Left renal cortex interstitium (tissue), 4 donors: ENCODE data around the gene KLHL1. TPM values are rescaled to one million over a fixed set of nuclear protein-coding genes. Genes with fewer than 3 reads are reported as not detected.
A peak's percentile ranks its signal among the peaks of the same experiment; 100 is the strongest.

ENCODE experiments used
- DNase-seq, 4 donors: peaks; one replicate each; pipeline ENCODE4 v3.0.0-alpha.2; 2013; ENCODE audit warnings: low read depth in 4 of 4, low spot score in 2 of 4, missing footprints in 1 of 4
- polyA plus RNA-seq, 4 donors: library from polyadenylated mRNA; unstranded; fragments of 120-200 nt; gene quantifications; one replicate each; pipeline ENCODE4 v1.2.1, GENCODE V29; 2013; ENCODE audit not compliant: insufficient read length in 4 of 4

The KLHL1 gene
- polyA plus RNA-seq, 4 donors, result 0.70 to 1.1 (median 0.91) TPM

GRCh38 chr13:70016116-70016515, 92.1 kb downstream of the KLHL1 start:
- no peak for DNase-seq

GRCh38 chr13:70014337-70014736, 93.9 kb downstream of the KLHL1 start:
- DNase-seq, result no peak

GRCh38 chr13:69999875-70000274, 108.4 kb downstream of the KLHL1 start:
- DNase-seq, result no peak

- no peak for DNase-seq
These were observed 111.2 kb downstream of the KLHL1 start for GRCh38 chr13:69997061-69997460.

- no peak for DNase-seq
These were observed 127.5 kb downstream of the KLHL1 start for GRCh38 chr13:69980799-69981198.

- no peak for DNase-seq
These were observed 132.8 kb downstream of the KLHL1 start for GRCh38 chr13:69975496-69975895.

- no peak for DNase-seq
These were observed 137.7 kb downstream of the KLHL1 start for GRCh38 chr13:69970520-69970919.

- no peak for DNase-seq
These were observed 149.2 kb downstream of the KLHL1 start for GRCh38 chr13:69959046-69959445.

GRCh38 chr13:69956839-69957238, 151.4 kb downstream of the KLHL1 start:
- no peak for DNase-seq

GRCh38 chr13:69956349-69956748, 151.9 kb downstream of the KLHL1 start:
- DNase-seq, result no peak

GRCh38 chr13:69955271-69955670, 153.0 kb downstream of the KLHL1 start:
- no peak for DNase-seq

GRCh38 chr13:69951412-69951811, 156.8 kb downstream of the KLHL1 start:
- no peak for DNase-seq

GRCh38 chr13:69950160-69950559, 158.1 kb downstream of the KLHL1 start:
- DNase-seq, result no peak

GRCh38 chr13:69948016-69948415, 160.2 kb downstream of the KLHL1 start:
- DNase-seq, result peak in 1 of 4 donors; percentile 9

- DNase-seq, result no peak
These were observed 160.7 kb downstream of the KLHL1 start for GRCh38 chr13:69947582-69947981.

- no peak for DNase-seq
These were observed 161.7 kb downstream of the KLHL1 start for GRCh38 chr13:69946511-69946910.

- no peak for DNase-seq
These were observed 173.2 kb downstream of the KLHL1 start for GRCh38 chr13:69935043-69935442.

- no peak for DNase-seq
These were observed 180.0 kb downstream of the KLHL1 start for GRCh38 chr13:69928262-69928661.

GRCh38 chr13:69921156-69921555, 187.1 kb downstream of the KLHL1 start:
- DNase-seq, result no peak

GRCh38 chr13:69912630-69913029, 195.6 kb downstream of the KLHL1 start:
- DNase-seq, result no peak

- no peak for DNase-seq
These were observed 197.5 kb downstream of the KLHL1 start for GRCh38 chr13:69910800-69911199.

GRCh38 chr13:69904784-69905183, 203.5 kb downstream of the KLHL1 start:
- no peak for DNase-seq

GRCh38 chr13:69903081-69903480, 205.2 kb downstream of the KLHL1 start:
- no peak for DNase-seq
